ENCODE results near the gene ACVRL1.

The ACVRL1 gene

GRCh38 chr12:51907083-51907855, at the start of gene ACVRL1:
Gene ACVRL1 (plus strand): TSS chr12:51907504. CDS start chr12:51912475, 4,971 bp downstream.
- no peak for DNase-seq (ENCODE audit: low read depth)

- no peak for DNase-seq (ENCODE audit: low read depth)
These were observed 46.3 kb upstream of the ACVRL1 start for GRCh38 chr12:51860986-51861385.

- no peak for DNase-seq (ENCODE audit: low read depth)
These were observed 44.4 kb upstream of the ACVRL1 start for GRCh38 chr12:51862947-51863346.

DNA sequence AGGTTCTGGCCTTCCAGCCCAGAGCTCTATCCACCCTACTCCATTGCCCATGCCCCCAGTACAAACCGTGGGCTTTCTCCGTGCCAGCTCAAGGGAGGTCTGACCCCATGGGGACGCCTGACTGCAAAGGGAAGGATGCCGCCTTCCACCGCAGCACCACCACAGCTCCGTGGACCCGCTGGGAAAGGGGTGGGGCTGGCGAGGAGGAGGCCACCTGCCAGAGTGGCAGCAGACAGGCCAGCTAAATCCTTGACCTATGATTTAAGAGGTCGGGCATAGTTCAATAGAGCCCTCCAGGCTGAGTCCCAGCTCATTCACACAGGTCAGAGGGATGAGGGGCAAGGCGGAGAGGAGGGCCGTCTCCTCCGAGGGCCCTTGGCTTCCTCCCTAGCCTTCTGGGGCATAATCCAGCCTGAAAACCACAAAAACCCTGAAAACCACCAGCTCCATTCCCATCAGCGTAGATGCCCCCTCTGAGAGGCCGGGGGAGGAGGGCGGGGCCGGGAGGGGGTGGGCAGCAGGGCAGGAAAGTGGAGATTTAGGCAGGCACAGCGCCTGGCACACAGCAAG, 43.9 kb upstream of the ACVRL1 start:
- DNase-seq (ENCODE audit: low read depth): no peak

GRCh38 chr12:51863933-51864832, 43.1 kb upstream of the ACVRL1 start:
- no peak for DNase-seq (ENCODE audit: low read depth)

GRCh38 chr12:51864833-51865670, 42.3 kb upstream of the ACVRL1 start:
- no peak for DNase-seq (ENCODE audit: low read depth)

DNA sequence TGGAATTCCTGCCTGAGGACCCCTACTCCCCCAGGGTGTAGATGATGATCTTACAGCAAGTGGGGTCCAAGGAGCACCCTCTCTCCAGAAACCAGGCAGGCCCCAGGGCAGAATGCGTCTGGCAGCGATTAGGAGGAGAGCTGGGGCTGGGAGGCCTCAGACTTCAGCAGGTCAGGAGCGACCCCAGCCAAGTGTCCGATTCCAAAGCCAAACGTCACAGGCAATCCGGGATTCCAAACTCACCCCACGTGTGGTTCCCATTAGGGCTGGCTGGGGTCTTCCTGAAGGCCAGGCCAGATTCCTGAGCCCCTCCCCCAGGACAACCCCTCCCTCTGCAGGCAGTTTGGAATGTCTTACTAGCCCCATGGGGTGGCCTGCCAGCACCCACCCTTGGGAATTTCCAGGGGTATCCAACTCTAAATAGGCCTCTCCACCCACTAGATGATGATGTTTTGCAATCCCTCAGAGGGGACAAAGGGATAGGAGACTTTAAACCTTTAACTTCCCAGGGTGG, 41.5 kb upstream of the ACVRL1 start:
- DNase-seq (ENCODE audit: low read depth): no peak

DNA sequence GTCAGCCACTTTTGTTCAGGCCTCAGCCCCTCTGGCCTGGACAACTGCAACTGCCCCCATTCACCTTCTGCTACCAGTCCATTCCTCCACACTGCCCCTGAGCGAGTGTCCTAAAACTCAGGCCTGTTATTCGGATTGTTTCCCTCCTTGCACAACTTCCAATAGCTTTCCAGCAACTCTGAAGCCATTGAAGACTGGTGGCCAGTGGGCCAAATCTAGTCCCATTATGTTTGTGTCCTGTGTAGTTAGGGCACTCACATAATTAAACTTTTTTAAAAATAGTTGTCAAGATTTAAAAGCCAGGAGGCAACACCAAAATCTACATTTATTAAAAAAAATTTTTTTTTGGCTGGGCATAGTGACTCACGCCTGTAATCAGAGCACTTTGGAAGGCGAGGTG, 41.0 kb upstream of the ACVRL1 start:
- DNase-seq (ENCODE audit: low read depth): no peak

DNA sequence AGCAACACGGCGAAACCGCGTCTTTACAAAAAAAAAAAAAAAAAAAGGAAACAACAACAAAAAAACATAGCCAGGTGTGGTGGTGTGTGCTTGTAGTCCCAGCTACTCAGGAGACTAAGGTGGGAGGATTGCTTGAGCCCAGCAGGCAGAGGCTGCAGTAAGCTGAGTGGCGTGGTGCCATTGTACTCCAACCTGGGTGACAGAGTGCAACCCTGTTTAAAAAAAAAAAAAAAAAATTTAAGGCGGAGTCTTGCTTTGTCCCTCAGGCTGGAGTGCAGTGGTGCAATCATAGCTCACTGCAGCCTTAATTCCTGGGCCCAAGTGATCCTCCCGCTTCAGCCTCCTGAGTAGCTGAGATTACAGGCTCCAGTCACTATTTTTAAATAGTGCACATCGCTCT, 40.5 kb upstream of the ACVRL1 start:
- no peak for DNase-seq (ENCODE audit: low read depth)

DNA sequence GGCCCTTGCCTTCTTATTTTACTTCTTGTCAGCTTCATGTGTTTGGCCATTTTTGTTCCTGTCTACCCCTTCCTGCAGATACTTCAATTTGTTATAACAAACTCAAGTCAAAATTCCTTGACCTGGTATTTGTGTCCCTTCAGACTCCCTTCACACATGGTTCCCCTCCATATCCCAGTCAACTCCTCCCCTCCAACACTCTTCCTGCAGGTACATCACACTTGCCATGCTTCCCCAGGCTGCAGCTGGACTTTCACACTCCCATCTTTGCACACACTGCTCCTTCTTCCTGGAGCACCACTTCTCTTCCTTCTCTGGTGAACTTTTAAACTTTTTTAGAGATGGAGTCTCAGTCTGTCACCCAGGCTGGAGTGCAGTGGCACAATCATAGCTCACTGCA, 39.9 kb upstream of the ACVRL1 start:
- DNase-seq (ENCODE audit: low read depth): no peak

DNA sequence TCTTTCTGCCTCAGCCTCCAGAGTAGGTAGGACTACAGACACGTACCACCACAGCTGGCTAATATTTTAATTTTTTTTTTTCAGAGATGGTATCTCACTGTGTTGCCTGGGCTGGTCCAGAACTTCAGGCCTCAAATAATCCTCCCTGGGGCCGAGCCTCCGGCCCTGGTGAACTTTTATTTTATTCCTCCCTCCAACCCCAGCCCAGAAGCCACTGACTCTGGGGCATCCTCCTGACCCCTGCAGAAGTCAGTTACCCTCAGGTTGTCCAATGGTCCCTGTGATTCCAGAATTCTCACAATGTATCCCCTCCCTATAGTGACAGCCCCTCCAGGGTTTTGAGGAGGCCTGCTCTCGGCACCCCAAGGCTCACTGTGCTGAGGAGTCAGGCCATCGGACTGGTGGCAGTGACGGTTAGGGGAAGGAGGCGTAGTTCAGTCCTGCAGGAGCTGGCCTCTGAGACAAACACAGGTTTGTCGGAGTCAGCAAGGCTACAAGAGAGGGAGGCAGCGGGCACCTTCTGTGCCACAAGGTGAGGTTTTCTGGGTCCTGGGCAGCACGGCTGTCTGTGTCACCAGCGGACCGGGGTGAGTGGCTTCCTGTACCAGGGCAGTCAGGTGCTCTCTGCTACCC, 39.4 kb upstream of the ACVRL1 start:
- no peak for DNase-seq (ENCODE audit: low read depth)

DNA sequence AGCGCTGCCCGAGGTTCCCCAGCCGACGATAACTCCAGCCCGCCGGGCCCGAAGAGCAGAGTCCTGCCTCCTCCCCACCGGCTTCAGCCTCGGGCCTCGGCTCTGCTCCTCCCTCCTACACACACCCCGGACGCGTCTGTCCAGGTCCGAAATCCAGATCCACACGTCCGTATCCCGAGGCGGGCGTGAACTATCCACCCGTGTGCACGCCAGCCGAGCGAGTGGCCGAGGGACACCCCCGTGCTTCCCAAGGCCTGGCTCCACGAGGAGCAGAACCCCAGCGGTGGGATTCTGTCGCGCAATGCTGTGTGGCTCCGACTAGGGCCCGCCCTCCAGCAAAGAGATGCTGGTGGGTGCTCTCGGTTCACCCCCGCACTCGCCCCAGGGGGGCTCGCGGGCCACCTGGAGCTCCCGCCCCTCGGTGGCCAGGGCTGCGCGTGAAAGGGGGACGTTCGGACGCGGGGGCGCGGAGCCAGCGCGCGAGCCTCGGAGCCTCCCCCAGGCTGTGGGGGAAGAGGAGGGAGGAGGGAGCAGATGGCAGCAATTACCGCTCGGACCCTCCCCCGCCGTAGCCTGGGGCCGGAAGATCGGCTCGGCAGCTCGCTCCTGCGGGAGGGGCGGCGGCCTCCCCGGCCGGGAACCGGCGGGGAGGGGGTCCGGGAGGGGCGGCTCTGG, 38.3 kb upstream of the ACVRL1 start:
- DNase-seq (ENCODE audit: low read depth): no peak

GRCh38 chr12:51869496-51869865, 37.8 kb upstream of the ACVRL1 start:
- DNase-seq (ENCODE audit: low read depth): no peak

DNA sequence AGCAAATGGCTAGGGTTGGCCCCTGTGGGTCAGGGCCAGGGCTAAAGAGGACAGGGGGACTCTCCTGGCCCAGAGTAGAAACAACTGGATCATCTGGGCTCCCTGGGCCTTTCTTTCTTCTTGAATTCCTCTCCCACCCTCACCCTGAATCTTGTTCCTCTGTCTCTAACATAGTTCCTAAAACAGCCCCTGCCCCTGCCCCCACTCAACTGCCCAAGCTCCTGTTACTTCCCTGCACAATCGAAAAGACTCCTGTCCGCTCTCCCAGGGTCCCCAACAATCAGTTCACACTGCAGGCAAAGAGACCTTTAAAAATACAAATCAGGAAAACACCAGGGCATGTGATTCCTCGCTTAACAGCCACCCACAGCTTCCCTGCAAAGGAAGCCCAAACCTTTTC, 37.4 kb upstream of the ACVRL1 start:
- no peak for DNase-seq (ENCODE audit: low read depth)

DNA sequence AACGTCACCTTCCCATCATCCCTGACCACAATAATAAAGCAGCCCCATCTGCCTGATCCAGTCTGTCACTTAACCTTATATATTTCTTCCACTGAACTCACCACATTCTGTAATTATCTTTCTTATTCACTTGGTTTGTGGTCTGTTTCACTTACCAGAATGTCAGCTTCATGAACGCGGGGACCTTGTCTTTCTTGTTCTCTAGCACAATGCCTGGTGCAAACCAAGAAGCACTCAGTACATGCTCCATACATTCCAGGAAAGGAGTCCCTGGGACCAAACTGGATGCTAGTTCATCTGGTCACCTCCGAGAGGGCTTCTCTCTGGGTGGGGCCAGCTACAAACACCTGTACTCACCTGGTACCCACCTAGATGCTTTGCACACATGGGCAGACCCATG, 36.8 kb upstream of the ACVRL1 start:
- DNase-seq (ENCODE audit: low read depth): no peak

GRCh38 chr12:51871126-51871525, 36.2 kb upstream of the ACVRL1 start:
- no peak for DNase-seq (ENCODE audit: low read depth)

GRCh38 chr12:51871918-51872688, 35.2 kb upstream of the ACVRL1 start:
- no peak for DNase-seq (ENCODE audit: low read depth)

DNA sequence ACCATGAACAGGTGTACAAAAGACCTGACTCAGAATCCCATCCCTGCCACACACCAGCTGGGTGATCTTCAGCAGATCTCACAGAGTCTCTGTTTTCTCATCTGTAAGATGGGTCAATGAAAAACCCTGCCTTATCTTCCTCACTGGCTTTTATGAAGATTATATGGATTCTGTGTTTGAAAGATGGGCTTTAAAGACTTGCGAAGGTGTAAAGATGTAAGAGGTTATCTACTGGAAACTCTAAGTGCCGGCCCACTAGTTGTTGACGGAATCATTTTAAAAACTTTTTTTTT, 34.7 kb upstream of the ACVRL1 start:
- DNase-seq (ENCODE audit: low read depth): no peak

GRCh38 chr12:51873251-51873994, 33.9 kb upstream of the ACVRL1 start:
- DNase-seq (ENCODE audit: low read depth): no peak

All from GM04504 (cell line).